GM10847 (cell line): ENCODE measurements around the gene EXOC3L4.

ENCODE experiments used
- POLR2A ChIP-seq: IDR thresholded peaks from 2 replicates; pipeline ENCODE4 v1.6.1; 2011; ENCODE audit not compliant: insufficient read length; ENCODE audit errors: extremely low read depth

The EXOC3L4 gene

DNA sequence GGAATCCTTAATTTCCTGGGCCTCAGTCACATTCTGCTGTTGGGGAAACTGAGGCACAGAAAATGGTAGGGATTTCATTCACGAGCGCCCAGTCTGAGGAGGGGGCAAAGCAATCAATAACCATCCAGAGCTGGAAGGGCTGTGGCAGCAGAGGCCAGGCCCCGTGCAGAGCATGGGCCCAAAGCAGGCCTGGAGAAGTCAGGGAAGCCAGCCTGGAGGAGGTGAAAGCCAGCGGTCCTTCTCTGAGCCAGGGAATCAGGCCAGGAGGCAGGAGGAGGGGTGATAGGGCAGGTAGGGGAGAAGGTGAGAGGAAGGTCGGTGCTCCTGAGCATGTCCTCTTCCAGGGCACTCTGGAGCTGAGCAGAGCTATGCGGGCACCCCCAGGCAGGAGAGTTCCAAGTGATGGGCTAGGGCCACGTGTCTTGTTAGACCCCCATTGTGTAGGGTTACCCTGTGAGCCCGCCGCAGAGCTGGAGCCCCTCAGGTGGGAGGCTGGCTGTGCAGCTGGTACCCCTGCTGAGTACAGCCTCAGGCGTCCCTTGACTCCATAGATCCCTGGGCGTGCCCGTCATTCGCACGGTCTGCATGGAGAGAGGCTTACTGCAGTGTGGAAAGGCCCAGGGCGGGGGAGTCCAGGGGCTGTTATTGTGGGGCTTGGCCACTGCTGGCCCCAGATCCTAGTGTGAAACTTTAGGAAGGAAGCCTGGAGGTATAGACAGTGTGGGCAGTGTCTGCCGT, 33.5 kb downstream of the EXOC3L4 start:
- TF ChIP-seq POLR2A: no peak

- no peak for TF ChIP-seq POLR2A
Observed at GRCh38 chr14:103128631-103129300, 34.2 kb downstream of the EXOC3L4 start.

- TF ChIP-seq POLR2A: no peak
Observed at GRCh38 chr14:103129301-103130016, 34.9 kb downstream of the EXOC3L4 start.

DNA sequence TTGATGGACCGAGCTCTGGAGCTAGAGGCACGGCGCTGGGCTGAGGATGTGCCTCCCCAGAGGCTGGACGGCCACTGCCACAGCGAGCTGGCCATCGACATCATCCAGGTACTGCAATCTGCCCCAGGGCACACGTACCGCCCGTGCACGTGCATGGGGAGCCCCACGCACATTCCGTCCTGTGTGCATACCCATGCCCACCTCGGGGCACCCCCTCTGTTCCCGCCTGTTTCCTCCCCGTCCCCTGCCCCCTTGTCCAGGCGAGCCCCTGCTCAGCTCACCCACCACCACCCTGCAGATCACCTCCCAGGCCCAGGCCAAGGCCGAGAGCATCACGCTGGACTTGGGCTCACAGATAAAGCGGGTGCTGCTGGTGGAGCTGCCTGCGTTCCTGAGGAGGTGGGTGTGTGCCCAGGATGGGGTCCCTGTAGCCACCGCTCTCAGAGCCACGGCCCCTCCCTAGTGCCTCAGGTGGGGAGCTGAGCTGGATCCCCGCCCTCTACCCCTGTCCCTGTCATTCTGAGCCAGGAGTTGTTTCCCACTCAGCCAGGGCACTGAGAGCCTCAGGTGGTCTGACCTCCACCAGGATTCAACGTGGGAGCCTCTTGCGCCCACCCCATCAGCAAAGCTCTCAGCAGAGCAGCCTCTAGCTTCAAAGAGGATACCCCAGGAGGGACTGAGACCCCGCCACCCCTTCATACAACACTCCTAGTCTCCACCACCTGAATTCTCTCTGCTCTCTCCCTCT, 35.7 kb downstream of the EXOC3L4 start:
- no peak for TF ChIP-seq POLR2A

DNA sequence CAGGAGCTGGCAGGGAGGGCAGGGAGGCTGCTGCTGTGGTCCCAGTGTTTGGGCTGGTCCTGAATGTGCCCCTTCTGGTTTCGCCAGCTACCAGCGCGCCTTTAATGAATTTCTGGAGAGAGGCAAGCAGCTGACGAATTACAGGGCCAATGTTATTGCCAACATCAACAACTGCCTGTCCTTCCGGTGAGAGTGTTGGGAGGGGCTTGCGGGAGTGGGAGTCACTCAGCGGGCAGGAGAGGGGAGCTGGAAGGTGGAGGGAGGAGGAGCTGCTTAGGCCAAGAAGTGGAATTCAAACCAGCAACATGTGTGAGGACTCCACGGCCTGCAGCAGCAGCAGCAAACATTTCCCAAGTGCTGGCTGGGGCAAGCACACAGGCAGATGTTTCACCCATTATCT, 36.4 kb downstream of the EXOC3L4 start:
- no peak for TF ChIP-seq POLR2A

DNA sequence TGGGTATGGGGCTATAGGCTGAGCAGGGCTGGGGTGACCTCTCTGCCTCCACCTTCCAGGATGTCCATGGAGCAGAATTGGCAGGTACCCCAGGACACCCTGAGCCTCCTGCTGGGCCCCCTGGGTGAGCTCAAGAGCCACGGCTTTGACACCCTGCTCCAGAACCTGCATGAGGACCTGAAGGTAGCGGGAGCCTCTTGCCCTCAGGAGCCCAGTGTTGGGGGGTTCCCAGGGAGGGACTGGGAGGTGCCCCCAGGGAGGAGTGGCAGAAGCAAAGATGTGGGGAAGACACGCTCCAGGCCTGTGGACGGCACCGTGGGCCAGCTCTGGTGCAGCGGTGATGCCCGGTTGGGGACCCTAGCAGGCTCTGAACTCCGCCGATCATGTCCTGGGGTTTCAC, 37.1 kb downstream of the EXOC3L4 start:
- no peak for TF ChIP-seq POLR2A

DNA sequence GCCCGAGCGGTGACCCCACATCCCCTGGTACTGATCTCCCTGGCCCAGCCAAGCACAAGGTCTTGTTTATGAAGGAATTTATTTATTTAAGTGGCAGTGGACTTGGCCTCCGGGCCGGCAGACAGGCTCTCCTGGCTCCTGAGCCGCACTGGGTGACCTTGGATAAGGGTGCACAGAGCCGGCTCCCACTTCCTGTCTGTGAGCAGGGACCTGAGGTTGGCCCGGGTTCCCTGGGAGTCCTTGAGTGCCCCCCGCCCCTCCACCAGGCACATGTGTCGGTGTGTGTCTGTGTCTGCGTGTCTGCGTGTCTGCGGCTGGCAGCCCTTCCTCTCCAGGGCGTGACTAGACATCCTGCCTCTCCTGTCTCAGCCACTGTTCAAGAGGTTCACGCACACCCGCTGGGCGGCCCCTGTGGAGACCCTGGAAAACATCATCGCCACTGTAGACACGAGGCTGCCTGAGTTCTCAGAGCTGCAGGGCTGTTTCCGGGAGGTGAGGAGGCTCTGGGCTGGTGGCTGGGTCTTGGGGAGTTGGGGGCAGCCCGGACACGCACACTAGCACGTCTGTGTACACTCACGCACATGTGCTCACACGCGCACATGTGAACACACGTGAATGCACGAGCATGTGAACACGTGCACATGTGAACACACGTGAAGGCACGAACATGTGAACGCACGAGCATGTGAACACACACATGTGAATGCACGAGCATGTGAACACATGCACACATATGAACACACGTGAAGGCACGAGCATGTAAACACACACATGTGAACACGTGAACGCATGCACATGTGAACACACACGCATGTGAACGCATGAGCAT, 38.1 kb downstream of the EXOC3L4 start:
- no peak for TF ChIP-seq POLR2A

- no peak for TF ChIP-seq POLR2A
Observed at GRCh38 chr14:103133210-103134140, 39.0 kb downstream of the EXOC3L4 start.

DNA sequence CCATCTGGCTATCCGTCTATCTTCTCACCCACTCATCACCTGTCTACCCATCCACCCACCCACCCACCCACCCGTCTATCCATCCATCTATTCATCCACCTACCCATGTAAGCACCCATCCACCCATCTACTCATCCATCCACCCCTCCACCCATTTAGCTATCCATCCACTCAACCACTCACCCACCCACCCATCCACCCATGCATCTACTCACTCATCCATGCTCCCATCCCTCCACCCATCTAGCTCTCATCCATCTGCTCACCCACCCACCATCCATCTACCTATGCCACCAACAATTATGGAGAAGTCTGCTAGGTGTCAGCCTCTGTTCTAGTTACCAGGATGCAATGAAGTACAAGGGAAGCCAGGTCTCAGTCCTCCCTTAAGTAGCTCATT, 39.9 kb downstream of the EXOC3L4 start:
- no peak for TF ChIP-seq POLR2A

GRCh38 chr14:103134919-103135318, 40.4 kb downstream of the EXOC3L4 start:
- TF ChIP-seq POLR2A: no peak

GRCh38 chr14:103135333-103136260, 41.1 kb downstream of the EXOC3L4 start:
- TF ChIP-seq POLR2A: no peak
